ENCODE data around the gene CNTN5.

Gene CNTN5

GRCh38 chr11:100203789-100204188 lies 1183.0 kb downstream of the CNTN5 start:
- no peak for TF ChIP-seq CTCF (IDR thresholded peaks at IDR 0.05; ENCODE audit: low read depth, low read length, missing control alignments)
- no peak overlapping the region for H3K4me3 ChIP-seq (ENCODE audit: low read depth, low read length)
- DNase-seq (ENCODE audit: low read depth): no peak

GRCh38 chr11:100205926-100206325 lies 1185.2 kb downstream of the CNTN5 start:
- DNase-seq (ENCODE audit: low read depth): no peak

GRCh38 chr11:100208207-100208606 lies 1187.5 kb downstream of the CNTN5 start:
- no peak overlapping the region for H3K4me3 ChIP-seq (ENCODE audit: low read depth, low read length)
- no peak for TF ChIP-seq CTCF (IDR thresholded peaks at IDR 0.05; ENCODE audit: low read depth, low read length, missing control alignments)
- no peak for DNase-seq (ENCODE audit: low read depth)

More at GRCh38 chr11:100205926-100206325, 1185.2 kb downstream of the CNTN5 start:
- H3K4me3 ChIP-seq (ENCODE audit: low read depth, low read length): no peak overlapping the region
- no peak for TF ChIP-seq CTCF (IDR thresholded peaks at IDR 0.05; ENCODE audit: low read depth, low read length, missing control alignments)

GRCh38 chr11:100214791-100215190 lies 1194.0 kb downstream of the CNTN5 start:
- no peak overlapping the region for H3K4me3 ChIP-seq (ENCODE audit: low read depth, low read length)
- no peak for TF ChIP-seq CTCF (IDR thresholded peaks at IDR 0.05; ENCODE audit: low read depth, low read length, missing control alignments)
- no peak for DNase-seq (ENCODE audit: low read depth)

GRCh38 chr11:100220801-100221200 lies 1200.1 kb downstream of the CNTN5 start:
- no peak for TF ChIP-seq CTCF (IDR thresholded peaks at IDR 0.05; ENCODE audit: low read depth, low read length, missing control alignments)
- DNase-seq (ENCODE audit: low read depth): no peak
- H3K4me3 ChIP-seq (ENCODE audit: low read depth, low read length): no peak overlapping the region

- no peak overlapping the region for H3K4me3 ChIP-seq (ENCODE audit: low read depth, low read length)
- TF ChIP-seq CTCF (IDR thresholded peaks at IDR 0.05; ENCODE audit: low read depth, low read length, missing control alignments): no peak
- no peak for DNase-seq (ENCODE audit: low read depth)
Observed at GRCh38 chr11:100221791-100222190, 1201.0 kb downstream of the CNTN5 start.

- DNase-seq (ENCODE audit: low read depth): no peak
- no peak overlapping the region for H3K4me3 ChIP-seq (ENCODE audit: low read depth, low read length)
Observed at GRCh38 chr11:100224541-100225034, 1203.8 kb downstream of the CNTN5 start.

More at GRCh38 chr11:100224541-100225034, 1203.8 kb downstream of the CNTN5 start:
- no peak for TF ChIP-seq CTCF (IDR thresholded peaks at IDR 0.05; ENCODE audit: low read depth, low read length, missing control alignments)

Data from GM12864 (cell line).